ENCODE results near the gene CAMK2A.

CAMK2A gene

GRCh38 chr5:150289551-150290390 is at the start of gene CAMK2A:
TSS of gene CAMK2A (minus strand) at chr5:150289773. CDS start at chr5:150289625, 148 bp downstream.
- DNase-seq (ENCODE audit: low read depth in 3 of 3) = no peak

GRCh38 chr5:150339165-150339564 is 49.6 kb upstream of the CAMK2A start:
- DNase-seq (ENCODE audit: low read depth in 3 of 3) = no peak

GRCh38 chr5:150338546-150338945 is 49.0 kb upstream of the CAMK2A start:
- no peak for DNase-seq (ENCODE audit: low read depth in 3 of 3)

GRCh38 chr5:150335778-150336177 is 46.2 kb upstream of the CAMK2A start:
- no peak for DNase-seq (ENCODE audit: low read depth in 3 of 3)

GRCh38 chr5:150333400-150333799 is 43.8 kb upstream of the CAMK2A start:
- DNase-seq (ENCODE audit: low read depth in 3 of 3) = no peak

- no peak for DNase-seq (ENCODE audit: low read depth in 3 of 3)
Measured at GRCh38 chr5:150329881-150330876, 40.6 kb upstream of the CAMK2A start.

- DNase-seq (ENCODE audit: low read depth in 3 of 3) = no peak
Measured at GRCh38 chr5:150329038-150329437, 39.5 kb upstream of the CAMK2A start.

- DNase-seq (ENCODE audit: low read depth in 3 of 3) = no peak
Measured at GRCh38 chr5:150328515-150328914, 38.9 kb upstream of the CAMK2A start.

- no peak for DNase-seq (ENCODE audit: low read depth in 3 of 3)
Measured at GRCh38 chr5:150327139-150327538, 37.6 kb upstream of the CAMK2A start.

GRCh38 chr5:150326707-150327106 is 37.1 kb upstream of the CAMK2A start:
- no peak for DNase-seq (ENCODE audit: low read depth in 3 of 3)

- no peak for DNase-seq (ENCODE audit: low read depth in 3 of 3)
Measured at GRCh38 chr5:150325426-150325825, 35.9 kb upstream of the CAMK2A start.

- DNase-seq (ENCODE audit: low read depth in 3 of 3) = no peak
Measured at GRCh38 chr5:150323819-150324218, 34.2 kb upstream of the CAMK2A start.

- DNase-seq (ENCODE audit: low read depth in 3 of 3) = no peak
Measured at GRCh38 chr5:150323092-150323491, 33.5 kb upstream of the CAMK2A start.

- DNase-seq (ENCODE audit: low read depth in 3 of 3) = no peak
Measured at GRCh38 chr5:150322202-150322601, 32.6 kb upstream of the CAMK2A start.

- DNase-seq (ENCODE audit: low read depth in 3 of 3) = no peak
Measured at GRCh38 chr5:150321784-150322183, 32.2 kb upstream of the CAMK2A start.

- no peak for DNase-seq (ENCODE audit: low read depth in 3 of 3)
Measured at GRCh38 chr5:150321211-150321610, 31.6 kb upstream of the CAMK2A start.

- no peak for DNase-seq (ENCODE audit: low read depth in 3 of 3)
Measured at GRCh38 chr5:150320044-150320613, 30.6 kb upstream of the CAMK2A start.

- DNase-seq (ENCODE audit: low read depth in 3 of 3) = no peak
Measured at GRCh38 chr5:150319484-150319790, 29.9 kb upstream of the CAMK2A start.

- DNase-seq (ENCODE audit: low read depth in 3 of 3) = no peak
Measured at GRCh38 chr5:150318613-150319483, 29.3 kb upstream of the CAMK2A start.

- peak in 1 of 3 donors; percentile 13 for DNase-seq (ENCODE audit: low read depth in 3 of 3)
Measured at GRCh38 chr5:150317048-150318003, 27.8 kb upstream of the CAMK2A start.
